Caki2 (cell line): ENCODE results near the gene MAML3. TPM values are rescaled to one million over a fixed set of nuclear protein-coding genes. Genes with fewer than 3 reads are reported as not detected.

Experiments used
- DNase-seq: peaks from one replicate; pipeline ENCODE4 v3.0.0-alpha.2; 2015; ENCODE audit warnings: low read depth
- in situ Hi-C: cut with HindIII; loops from 2 replicates; pipeline ENCODE4 v1.10.0; 2016; ENCODE audit warnings: low sequenced_read_pairs, low pct_unique_long_range_greater_than_20kb, mixed read lengths
- total RNA-seq: library from RNA; depleted of rRNA; stranded (reverse); fragments of >200 nt; shearing (Covaris generic); gene quantifications from 2 replicates; pipeline ENCODE4 v1.2.3, GENCODE V29; 2014; ENCODE audit warnings: low replicate concordance

Gene MAML3
- total RNA-seq, 1 experiment from 2014 or later, result 0.61 TPM

- in situ Hi-C loops, result no loop called here
- no peak for DNase-seq
Observed at GRCh38 chr4:139740121-139740520, 413.9 kb downstream of the MAML3 start.

GRCh38 chr4:139738846-139739613, 415.0 kb downstream of the MAML3 start:
- DNase-seq, result no peak
- in situ Hi-C loops, result no loop called here

GRCh38 chr4:139736661-139737060, 417.3 kb downstream of the MAML3 start:
- in situ Hi-C loops, result no loop called here
- DNase-seq, result no peak

- in situ Hi-C loops, result no loop called here
- no peak for DNase-seq
Observed at GRCh38 chr4:139736274-139736660, 417.7 kb downstream of the MAML3 start.

- in situ Hi-C loops, result no loop called here
- no peak for DNase-seq
Observed at GRCh38 chr4:139735381-139736273, 418.4 kb downstream of the MAML3 start.

GRCh38 chr4:139734875-139735380, 419.1 kb downstream of the MAML3 start:
- in situ Hi-C loops, result no loop called here
- peak; percentile 72 for DNase-seq

GRCh38 chr4:139734201-139734874, 419.6 kb downstream of the MAML3 start:
- no peak for DNase-seq
- in situ Hi-C loops, result no loop called here

GRCh38 chr4:139732991-139733570, 420.9 kb downstream of the MAML3 start:
- DNase-seq, result no peak
- in situ Hi-C loops, result no loop called here

- in situ Hi-C loops, result no loop called here
- DNase-seq, result no peak
Observed at GRCh38 chr4:139728840-139729239, 425.1 kb downstream of the MAML3 start.

GRCh38 chr4:139728146-139728545, 425.8 kb downstream of the MAML3 start:
- DNase-seq, result no peak
- in situ Hi-C loops, result no loop called here

GRCh38 chr4:139726615-139727014, 427.4 kb downstream of the MAML3 start:
- in situ Hi-C loops, result no loop called here
- no peak for DNase-seq

- DNase-seq, result no peak
- in situ Hi-C loops, result no loop called here
Observed at GRCh38 chr4:139725236-139725635, 428.7 kb downstream of the MAML3 start.

- DNase-seq, result no peak
- in situ Hi-C loops, result no loop called here
Observed at GRCh38 chr4:139721789-139722188, 432.2 kb downstream of the MAML3 start.

GRCh38 chr4:139720806-139721205, 433.2 kb downstream of the MAML3 start:
- in situ Hi-C loops, result no loop called here
- no peak for DNase-seq

- in situ Hi-C loops, result no loop called here
- DNase-seq, result no peak
Observed at GRCh38 chr4:139719381-139720101, 434.4 kb downstream of the MAML3 start.

GRCh38 chr4:139718833-139719232, 435.2 kb downstream of the MAML3 start:
- in situ Hi-C loops, result no loop called here
- DNase-seq, result no peak

- in situ Hi-C loops, result no loop called here
Observed at GRCh38 chr4:139718358-139718757, 435.6 kb downstream of the MAML3 start.

More at GRCh38 chr4:139718358-139718757, 435.6 kb downstream of the MAML3 start:
- no peak for DNase-seq
